Measurements from ENCODE around the gene GPC6.

The GPC6 gene

DNA sequence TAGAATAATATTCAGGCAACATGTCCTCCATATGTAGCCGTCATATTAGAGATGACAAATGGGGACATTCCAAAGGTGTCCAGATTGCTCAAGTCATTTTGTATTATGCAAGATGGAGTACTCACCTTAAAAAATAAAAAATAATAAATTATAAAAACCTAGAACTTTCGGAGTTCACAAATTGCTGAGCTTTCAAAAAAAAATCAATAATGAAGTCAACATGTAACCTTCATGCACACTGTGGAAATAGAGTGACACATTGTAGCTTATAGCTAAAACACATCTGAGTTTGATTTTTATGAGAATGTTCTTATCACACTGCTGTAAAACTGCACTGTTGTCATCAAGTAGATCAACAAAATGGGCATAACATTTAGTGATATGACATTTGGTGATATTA, 411.2 kb downstream of the GPC6 start:
- no peaks in the 10 kb centered on the region for H3F3A ChIP-seq (ENCODE audit: insufficient read depth, low read length)
- no peak overlapping the region for H3K9ac ChIP-seq (ENCODE audit: low read length)
- no peaks in the 10 kb centered on the region for H3K9me3 ChIP-seq (ENCODE audit: low read length)
- TF ChIP-seq, protein P1, sequence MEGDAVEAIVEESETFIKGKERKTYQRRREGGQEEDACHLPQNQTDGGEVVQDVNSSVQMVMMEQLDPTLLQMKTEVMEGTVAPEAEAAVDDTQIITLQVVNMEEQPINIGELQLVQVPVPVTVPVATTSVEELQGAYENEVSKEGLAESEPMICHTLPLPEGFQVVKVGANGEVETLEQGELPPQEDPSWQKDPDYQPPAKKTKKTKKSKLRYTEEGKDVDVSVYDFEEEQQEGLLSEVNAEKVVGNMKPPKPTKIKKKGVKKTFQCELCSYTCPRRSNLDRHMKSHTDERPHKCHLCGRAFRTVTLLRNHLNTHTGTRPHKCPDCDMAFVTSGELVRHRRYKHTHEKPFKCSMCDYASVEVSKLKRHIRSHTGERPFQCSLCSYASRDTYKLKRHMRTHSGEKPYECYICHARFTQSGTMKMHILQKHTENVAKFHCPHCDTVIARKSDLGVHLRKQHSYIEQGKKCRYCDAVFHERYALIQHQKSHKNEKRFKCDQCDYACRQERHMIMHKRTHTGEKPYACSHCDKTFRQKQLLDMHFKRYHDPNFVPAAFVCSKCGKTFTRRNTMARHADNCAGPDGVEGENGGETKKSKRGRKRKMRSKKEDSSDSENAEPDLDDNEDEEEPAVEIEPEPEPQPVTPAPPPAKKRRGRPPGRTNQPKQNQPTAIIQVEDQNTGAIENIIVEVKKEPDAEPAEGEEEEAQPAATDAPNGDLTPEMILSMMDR (IDR thresholded peaks at IDR 0.05; ENCODE audit: low read length): no peak
- TF ChIP-seq EZH2 (IDR thresholded peaks at IDR 0.05; ENCODE audit: borderline replicate concordance, low read length): no peak
- no peaks in the 10 kb centered on the region for H3K36me3 ChIP-seq (ENCODE audit: insufficient read depth, low read length)
- no peak overlapping the region for H3K4me2 ChIP-seq (ENCODE audit: low read length)
- no peaks in the 10 kb centered on the region for H3K9me2 ChIP-seq (ENCODE audit: low read depth, low read length)
- no peaks in the 10 kb centered on the region for H3K79me2 ChIP-seq (ENCODE audit: insufficient read depth, low read length)
- no peaks in the 10 kb centered on the region for H3K4me1 ChIP-seq (ENCODE audit: insufficient read depth, low read length, severe bottlenecking)
- no peaks in the 10 kb centered on the region for H3K27me3 ChIP-seq (ENCODE audit: insufficient read depth, low read length)
- no peaks in the 10 kb centered on the region for H4K20me1 ChIP-seq (ENCODE audit: insufficient read depth, low read length)
- H2AFZ ChIP-seq (ENCODE audit: low read length): no peak overlapping the region
- no peak overlapping the region for H3K27ac ChIP-seq (ENCODE audit: low read depth, low read length, poor library complexity, severe bottlenecking)
- no peak overlapping the region for H3K4me3 ChIP-seq (ENCODE audit: low read depth, low read length, poor library complexity, severe bottlenecking)

DNA sequence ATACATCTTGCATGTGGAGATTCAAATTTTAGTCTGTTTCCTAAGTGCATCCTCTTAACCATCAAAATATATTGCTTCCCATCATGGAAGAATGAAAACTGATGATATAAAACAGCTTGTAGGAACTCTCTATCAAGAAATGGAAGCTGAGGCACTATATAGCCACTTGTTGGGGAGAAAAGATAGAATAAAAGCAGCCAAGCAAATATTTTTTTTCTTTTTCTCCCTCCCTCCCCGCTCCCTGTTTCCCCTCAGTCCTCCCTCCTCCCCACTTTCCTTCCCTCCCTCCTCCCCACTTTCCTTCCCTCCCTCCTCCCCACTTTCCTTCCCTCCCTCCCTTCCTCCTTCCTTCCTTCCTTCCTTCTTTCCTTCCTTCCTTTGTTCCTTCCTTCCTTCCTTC, 413.8 kb downstream of the GPC6 start:
- H3K27me3 ChIP-seq (ENCODE audit: insufficient read depth, low read length): no peaks in the 10 kb centered on the region
- H3K4me3 ChIP-seq (ENCODE audit: low read depth, low read length, poor library complexity, severe bottlenecking): no peak overlapping the region
- H4K20me1 ChIP-seq (ENCODE audit: insufficient read depth, low read length): no peaks in the 10 kb centered on the region
- no peaks in the 10 kb centered on the region for H3F3A ChIP-seq (ENCODE audit: insufficient read depth, low read length)
- no peaks in the 10 kb centered on the region for H3K9me3 ChIP-seq (ENCODE audit: low read length)
- H2AFZ ChIP-seq (ENCODE audit: low read length): no peak overlapping the region
- H3K79me2 ChIP-seq (ENCODE audit: insufficient read depth, low read length): no peaks in the 10 kb centered on the region
- H3K9ac ChIP-seq (ENCODE audit: low read length): no peak overlapping the region
- no peak overlapping the region for H3K4me2 ChIP-seq (ENCODE audit: low read length)
- H3K27ac ChIP-seq (ENCODE audit: low read depth, low read length, poor library complexity, severe bottlenecking): no peak overlapping the region
- TF ChIP-seq, protein P1 (IDR thresholded peaks at IDR 0.05; ENCODE audit: low read length): no peak
- no peak for TF ChIP-seq EZH2 (IDR thresholded peaks at IDR 0.05; ENCODE audit: borderline replicate concordance, low read length)
- no peaks in the 10 kb centered on the region for H3K36me3 ChIP-seq (ENCODE audit: insufficient read depth, low read length)
- H3K9me2 ChIP-seq (ENCODE audit: low read depth, low read length): no peaks in the 10 kb centered on the region
- no peaks in the 10 kb centered on the region for H3K4me1 ChIP-seq (ENCODE audit: insufficient read depth, low read length, severe bottlenecking)

DNA sequence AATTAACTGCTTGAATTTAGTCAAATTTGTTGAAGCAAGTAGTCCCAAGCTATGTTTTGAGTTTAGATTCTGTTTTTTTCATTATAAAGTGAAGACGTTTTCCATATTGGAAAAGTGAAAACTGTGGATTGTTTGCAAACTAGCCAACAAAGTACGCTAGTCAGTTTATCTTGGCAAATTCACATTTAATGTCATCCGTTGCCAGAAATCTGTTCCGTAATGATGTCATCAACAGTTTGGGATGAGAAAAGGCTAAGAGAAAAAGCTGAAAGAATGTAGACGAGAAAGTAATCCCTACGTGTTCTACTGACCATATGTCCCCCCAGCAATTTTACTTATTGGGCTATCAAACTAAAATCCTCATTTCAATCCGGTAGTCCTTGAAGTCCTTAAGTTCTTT, 419.6 kb downstream of the GPC6 start:
- Histone ChIP-seq H4K20me1 (ENCODE audit: insufficient read depth, low read length) (no peaks in the 10 kb centered on the region), H3K4me1 (ENCODE audit: insufficient read depth, low read length, severe bottlenecking) (no peaks in the 10 kb centered on the region), H3K4me3 (ENCODE audit: low read depth, low read length, poor library complexity, severe bottlenecking) (no peak overlapping the region), H3K9ac (ENCODE audit: low read length) (no peak overlapping the region), H3K36me3 (ENCODE audit: insufficient read depth, low read length) (no peaks in the 10 kb centered on the region), H3K27me3 (ENCODE audit: insufficient read depth, low read length) (no peaks in the 10 kb centered on the region), H3K4me2 (ENCODE audit: low read length) (no peak overlapping the region), H3K9me2 (ENCODE audit: low read depth, low read length) (no peaks in the 10 kb centered on the region), H3K9me3 (ENCODE audit: low read length) (no peaks in the 10 kb centered on the region), H3K27ac (ENCODE audit: low read depth, low read length, poor library complexity, severe bottlenecking) (no peak overlapping the region), H3F3A (ENCODE audit: insufficient read depth, low read length) (no peaks in the 10 kb centered on the region), H2AFZ (ENCODE audit: low read length) (no peak overlapping the region), H3K79me2 (ENCODE audit: insufficient read depth, low read length) (no peaks in the 10 kb centered on the region)
- no peak for TF ChIP-seq EZH2 (IDR thresholded peaks at IDR 0.05; ENCODE audit: borderline replicate concordance, low read length)
- TF ChIP-seq, protein P1 (IDR thresholded peaks at IDR 0.05; ENCODE audit: low read length): no peak

Measured in OCI-LY1 (cell line).